ENCODE measurements around the gene DCDC2B.

- TF ChIP-seq, protein P1, sequence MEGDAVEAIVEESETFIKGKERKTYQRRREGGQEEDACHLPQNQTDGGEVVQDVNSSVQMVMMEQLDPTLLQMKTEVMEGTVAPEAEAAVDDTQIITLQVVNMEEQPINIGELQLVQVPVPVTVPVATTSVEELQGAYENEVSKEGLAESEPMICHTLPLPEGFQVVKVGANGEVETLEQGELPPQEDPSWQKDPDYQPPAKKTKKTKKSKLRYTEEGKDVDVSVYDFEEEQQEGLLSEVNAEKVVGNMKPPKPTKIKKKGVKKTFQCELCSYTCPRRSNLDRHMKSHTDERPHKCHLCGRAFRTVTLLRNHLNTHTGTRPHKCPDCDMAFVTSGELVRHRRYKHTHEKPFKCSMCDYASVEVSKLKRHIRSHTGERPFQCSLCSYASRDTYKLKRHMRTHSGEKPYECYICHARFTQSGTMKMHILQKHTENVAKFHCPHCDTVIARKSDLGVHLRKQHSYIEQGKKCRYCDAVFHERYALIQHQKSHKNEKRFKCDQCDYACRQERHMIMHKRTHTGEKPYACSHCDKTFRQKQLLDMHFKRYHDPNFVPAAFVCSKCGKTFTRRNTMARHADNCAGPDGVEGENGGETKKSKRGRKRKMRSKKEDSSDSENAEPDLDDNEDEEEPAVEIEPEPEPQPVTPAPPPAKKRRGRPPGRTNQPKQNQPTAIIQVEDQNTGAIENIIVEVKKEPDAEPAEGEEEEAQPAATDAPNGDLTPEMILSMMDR (IDR thresholded peaks at IDR 0.05), result no peak
- TF ChIP-seq POLR2A (IDR thresholded peaks at IDR 0.05) (no peak), EP300 (IDR thresholded peaks at IDR 0.05) (no peak)
These were observed 30.9 kb downstream of the DCDC2B start for GRCh38 chr1:32239790-32240139.

Data from ovary (tissue), 3 donors.